Activated T-helper 1 cell treated with anti-CD3 and anti-CD28 coated beads, Interleukin-2, amount 50 U/mL, for 16 hours (primary cell): ENCODE data around the gene HOXA11.

Experiments
- DNase-seq, 2 donors: peaks; one replicate each; pipeline ENCODE4 v3.0.0-alpha.2; 2020; ENCODE audit warnings: low read depth in 1 of 2, low spot score in 1 of 2

The HOXA11 gene

GRCh38 chr7:27148031-27148755 is 36.8 kb downstream of the HOXA11 start:
- no peak for DNase-seq

- no peak for DNase-seq
Observed at GRCh38 chr7:27147199-27148030, 37.6 kb downstream of the HOXA11 start, which contains the start of gene HOXA6. Gene HOXA6, minus strand, starts transcription at chr7:27147774. Its CDS starts 25 bp downstream, at chr7:27147749.

- DNase-seq, result no peak
Observed at GRCh38 chr7:27146491-27147198, 38.4 kb downstream of the HOXA11 start.

GRCh38 chr7:27145914-27146412 is 39.1 kb downstream of the HOXA11 start:
- DNase-seq, result no peak

GRCh38 chr7:27145165-27145913 is 39.7 kb downstream of the HOXA11 start:
- no peak for DNase-seq

GRCh38 chr7:27144781-27145164 is 40.3 kb downstream of the HOXA11 start:
- DNase-seq, result no peak

GRCh38 chr7:27143950-27144780 is 40.9 kb downstream of the HOXA11 start:
- no peak for DNase-seq

- no peak for DNase-seq
Observed at GRCh38 chr7:27143023-27143949, 41.7 kb downstream of the HOXA11 start, which contains the start of gene HOXA5. Gene HOXA5, minus strand, starts transcription at chr7:27143681. Its CDS starts 74 bp downstream, at chr7:27143607.

- DNase-seq, result no peak
Observed at GRCh38 chr7:27142580-27143022, 42.4 kb downstream of the HOXA11 start.

- DNase-seq, result no peak
Observed at GRCh38 chr7:27141923-27142579, 43.0 kb downstream of the HOXA11 start.

- no peak for DNase-seq
Observed at GRCh38 chr7:27141137-27141922, 43.7 kb downstream of the HOXA11 start.

GRCh38 chr7:27140126-27140857 is 44.7 kb downstream of the HOXA11 start:
- DNase-seq, result no peak

GRCh38 chr7:27139334-27140125 is 45.5 kb downstream of the HOXA11 start:
- DNase-seq, result no peak

GRCh38 chr7:27138985-27139333 is 46.1 kb downstream of the HOXA11 start:
- no peak for DNase-seq

GRCh38 chr7:27138472-27138871 is 46.6 kb downstream of the HOXA11 start:
- DNase-seq, result no peak
